HG02973 (cell line): ENCODE measurements around the gene GPC5.

ENCODE experiments used
- ATAC-seq: cut with Tn5 transposase; IDR thresholded peaks from one replicate; pipeline ENCODE4 v1.9.1; 2021; ENCODE audit warnings: moderate library complexity; ENCODE audit not compliant: unreplicated experiment

Gene GPC5

GRCh38 chr13:92575777-92576176 is 1177.4 kb downstream of the GPC5 start:
- no peak for ATAC-seq

GRCh38 chr13:92578358-92578757 is 1179.9 kb downstream of the GPC5 start:
- ATAC-seq: no peak

GRCh38 chr13:92589955-92590354 is 1191.5 kb downstream of the GPC5 start:
- ATAC-seq: no peak

GRCh38 chr13:92590503-92590908 is 1192.1 kb downstream of the GPC5 start:
- ATAC-seq: no peak

- no peak for ATAC-seq
Measured at GRCh38 chr13:92591117-92591516, 1192.7 kb downstream of the GPC5 start.

- ATAC-seq: no peak
Measured at GRCh38 chr13:92592757-92593156, 1194.3 kb downstream of the GPC5 start.

- ATAC-seq: no peak
Measured at GRCh38 chr13:92602560-92602959, 1204.1 kb downstream of the GPC5 start.

- ATAC-seq: no peak
Measured at GRCh38 chr13:92609376-92609775, 1211.0 kb downstream of the GPC5 start.

- ATAC-seq: no peak
Measured at GRCh38 chr13:92612892-92613291, 1214.5 kb downstream of the GPC5 start.

- no peak for ATAC-seq
Measured at GRCh38 chr13:92613921-92614320, 1215.5 kb downstream of the GPC5 start.

- no peak for ATAC-seq
Measured at GRCh38 chr13:92621985-92622384, 1223.6 kb downstream of the GPC5 start.

GRCh38 chr13:92622905-92623304 is 1224.5 kb downstream of the GPC5 start:
- no peak for ATAC-seq

- no peak for ATAC-seq
Measured at GRCh38 chr13:92626274-92626673, 1227.9 kb downstream of the GPC5 start.

- no peak for ATAC-seq
Measured at GRCh38 chr13:92640936-92641335, 1242.5 kb downstream of the GPC5 start.

GRCh38 chr13:92649140-92649813 is 1250.9 kb downstream of the GPC5 start:
- no peak for ATAC-seq

GRCh38 chr13:92656103-92656502 is 1257.7 kb downstream of the GPC5 start:
- no peak for ATAC-seq

GRCh38 chr13:92656648-92657047 is 1258.2 kb downstream of the GPC5 start:
- no peak for ATAC-seq

GRCh38 chr13:92657565-92657964 is 1259.1 kb downstream of the GPC5 start:
- no peak for ATAC-seq

GRCh38 chr13:92658293-92658692 is 1259.9 kb downstream of the GPC5 start:
- no peak for ATAC-seq

GRCh38 chr13:92661406-92661805 is 1263.0 kb downstream of the GPC5 start:
- ATAC-seq: no peak

- no peak for ATAC-seq
Measured at GRCh38 chr13:92668157-92668556, 1269.7 kb downstream of the GPC5 start.

- no peak for ATAC-seq
Measured at GRCh38 chr13:92670096-92670495, 1271.7 kb downstream of the GPC5 start.

- no peak for ATAC-seq
Measured at GRCh38 chr13:92671821-92672220, 1273.4 kb downstream of the GPC5 start.
